CD4-positive, alpha-beta T cell treated with Interleukin-6 for 4 hours (primary cell): ENCODE data around the gene PRDM4.

ENCODE experiments used
- DNase-seq: peaks from one replicate; pipeline ENCODE4 v3.0.0-alpha.2; 2020; ENCODE audit warnings: mixed read lengths

The PRDM4 gene

DNA sequence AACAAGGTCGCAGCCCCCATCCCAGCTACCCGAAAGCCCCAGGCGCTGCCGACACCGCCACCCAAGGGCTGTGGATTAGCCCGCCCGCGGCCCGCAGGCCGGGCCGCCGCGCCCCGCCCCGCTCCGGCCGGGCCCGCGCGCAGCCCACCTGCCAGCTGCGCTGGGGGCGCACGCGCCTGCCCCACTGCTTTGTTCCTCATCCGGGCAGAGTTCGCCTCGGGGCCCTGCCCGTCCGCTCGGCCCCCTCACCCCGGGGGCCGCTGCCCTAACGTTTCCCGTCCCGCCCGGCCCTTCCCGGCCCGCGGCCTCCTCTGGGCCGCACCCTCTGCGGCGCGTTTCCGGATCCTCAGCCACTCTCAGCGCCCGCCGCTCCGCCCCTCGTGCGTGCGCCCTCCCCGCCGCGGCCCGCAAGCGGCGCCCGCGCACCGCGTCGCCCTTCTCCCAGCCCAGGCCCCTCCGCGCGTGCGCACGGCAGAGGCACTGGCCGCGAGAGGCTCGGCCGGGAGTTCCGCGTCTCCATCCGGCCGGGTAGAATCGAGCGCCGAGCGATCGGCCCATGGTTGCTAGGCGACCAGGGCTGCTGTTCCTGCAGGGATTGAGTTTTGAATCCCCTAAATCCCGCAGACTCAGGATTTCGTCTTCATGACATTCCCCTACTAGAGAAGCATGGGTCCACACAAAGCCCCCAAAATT, at the start of gene PRDM4:
Gene PRDM4, minus strand, starts transcription at position 329 of the 693 bp plus-strand sequence. CDS start 622 bp downstream, outside the sequence.
- peak; percentile 92 for DNase-seq

DNA sequence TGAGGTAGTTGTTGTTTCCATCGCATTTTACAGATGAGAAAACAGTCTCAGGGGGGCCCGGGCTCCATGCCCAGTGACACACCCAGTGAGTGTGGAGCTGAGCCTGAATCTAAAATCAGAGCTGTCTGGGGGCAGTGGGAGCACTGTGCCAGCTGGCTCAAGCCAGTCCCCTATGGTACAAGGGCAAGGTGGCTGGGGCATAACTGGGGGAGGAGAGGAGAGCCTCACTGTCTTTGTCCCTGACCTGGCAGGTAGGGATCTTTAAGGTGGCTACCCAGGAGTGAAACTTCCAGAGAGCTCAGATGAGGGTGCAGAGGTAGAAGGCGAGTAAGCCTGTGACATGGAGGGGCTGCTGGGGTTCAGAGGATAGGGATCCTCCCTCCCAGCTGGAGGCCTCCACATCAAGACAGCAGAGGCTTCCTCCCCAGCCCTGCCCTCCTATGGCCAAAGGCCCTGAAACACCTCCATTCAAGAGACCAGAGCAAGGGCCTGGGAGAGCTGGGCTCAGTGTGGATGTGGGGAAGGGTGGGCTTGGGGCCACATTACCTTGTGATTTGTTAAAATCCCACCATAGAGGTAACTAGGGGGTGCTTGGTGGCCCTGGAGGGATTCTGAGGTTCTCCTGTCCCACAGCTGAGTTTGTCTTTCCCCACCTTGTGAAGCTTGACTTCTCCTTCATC, 46.7 kb upstream of the PRDM4 start:
- DNase-seq: no peak

DNA sequence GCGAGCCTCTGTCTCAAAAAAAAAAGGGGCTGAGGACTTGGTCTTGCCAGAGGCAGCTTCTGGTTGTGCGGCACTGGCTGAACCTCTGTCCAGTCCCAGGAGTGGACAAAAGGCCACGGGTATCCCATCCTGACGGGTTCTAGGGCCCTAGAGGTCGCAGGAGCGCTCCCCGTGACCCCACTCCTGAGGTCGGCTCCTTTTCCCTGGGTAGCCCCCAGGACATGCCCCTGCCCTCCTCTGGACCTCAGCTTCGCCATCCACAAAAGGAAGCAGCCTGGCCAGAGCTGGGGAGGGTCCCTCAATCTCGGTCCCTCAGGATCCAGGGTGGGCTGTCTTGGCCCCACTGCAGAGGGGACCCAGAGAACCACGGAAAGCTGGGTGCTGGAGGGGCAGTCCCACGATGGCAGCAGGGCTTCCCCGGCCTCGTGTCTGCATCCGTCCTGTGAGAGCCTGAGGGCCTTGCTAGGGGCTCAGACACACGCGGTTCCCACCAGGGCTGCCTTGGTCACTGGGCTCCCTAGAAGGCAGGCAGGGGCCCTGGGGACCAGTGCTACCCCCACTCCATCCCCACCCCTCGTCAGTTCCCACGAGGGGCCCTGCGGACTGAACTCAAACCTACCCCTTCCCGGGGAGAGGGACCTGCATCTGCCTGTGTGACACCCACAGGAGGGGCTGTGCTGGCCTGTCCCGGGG, 44.7 kb upstream of the PRDM4 start:
- DNase-seq: no peak

DNA sequence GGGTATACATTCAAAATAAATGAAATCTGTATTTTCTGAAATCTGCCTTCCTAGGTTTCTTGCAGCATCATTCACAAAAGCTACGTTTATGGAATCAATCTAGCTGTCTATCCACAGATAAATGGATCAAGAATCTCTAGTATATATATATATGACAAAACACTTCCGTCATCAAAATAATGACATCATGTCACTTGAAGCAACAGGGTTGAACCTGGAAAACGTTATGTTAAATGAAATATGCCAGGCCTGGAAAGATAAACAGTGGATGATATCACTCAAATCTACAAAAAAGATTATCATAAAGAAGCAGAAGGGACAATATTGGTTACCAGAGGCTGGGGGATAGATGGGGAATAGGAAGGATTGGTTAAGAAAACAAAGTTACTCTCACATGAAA, 42.2 kb upstream of the PRDM4 start:
- no peak for DNase-seq

DNA sequence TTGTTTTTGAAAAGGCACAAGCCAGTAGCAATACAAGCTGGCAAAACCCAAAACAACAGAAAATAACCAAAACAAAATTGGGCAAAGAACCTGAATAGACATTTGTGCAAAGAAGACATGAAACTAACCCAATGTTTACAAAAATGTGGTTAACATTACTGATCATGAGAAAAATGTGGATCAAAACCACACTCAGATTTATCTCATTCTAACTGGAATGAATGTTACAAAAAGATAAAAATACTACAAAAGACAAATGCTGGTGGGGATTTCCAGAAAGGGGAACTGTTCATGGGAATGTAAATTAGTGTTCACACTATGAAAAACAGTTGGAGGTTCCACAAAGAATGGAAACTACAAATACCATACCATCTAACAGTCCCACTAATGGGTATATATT, 40.2 kb upstream of the PRDM4 start:
- no peak for DNase-seq

GRCh38 chr12:107798580-107798979, 37.6 kb upstream of the PRDM4 start:
- DNase-seq: no peak

DNA sequence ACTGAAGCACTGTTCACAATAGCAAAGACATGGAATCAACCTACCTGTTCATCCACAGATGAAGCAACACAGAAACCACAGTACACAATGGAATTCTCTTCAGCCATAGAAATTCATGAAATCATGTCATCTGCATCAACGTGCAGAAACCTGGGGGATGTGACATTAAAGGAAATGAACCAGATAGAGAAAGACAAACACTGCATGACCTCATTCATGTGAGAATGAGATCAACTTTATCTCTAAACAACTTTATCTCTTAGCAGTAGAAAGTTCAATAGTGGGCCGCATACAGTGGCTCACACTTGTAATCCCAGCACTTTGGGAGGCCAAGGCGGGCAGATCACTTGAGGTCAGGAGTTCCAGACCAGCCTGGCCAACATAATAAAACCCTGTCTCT, 33.5 kb upstream of the PRDM4 start:
- DNase-seq: no peak

DNA sequence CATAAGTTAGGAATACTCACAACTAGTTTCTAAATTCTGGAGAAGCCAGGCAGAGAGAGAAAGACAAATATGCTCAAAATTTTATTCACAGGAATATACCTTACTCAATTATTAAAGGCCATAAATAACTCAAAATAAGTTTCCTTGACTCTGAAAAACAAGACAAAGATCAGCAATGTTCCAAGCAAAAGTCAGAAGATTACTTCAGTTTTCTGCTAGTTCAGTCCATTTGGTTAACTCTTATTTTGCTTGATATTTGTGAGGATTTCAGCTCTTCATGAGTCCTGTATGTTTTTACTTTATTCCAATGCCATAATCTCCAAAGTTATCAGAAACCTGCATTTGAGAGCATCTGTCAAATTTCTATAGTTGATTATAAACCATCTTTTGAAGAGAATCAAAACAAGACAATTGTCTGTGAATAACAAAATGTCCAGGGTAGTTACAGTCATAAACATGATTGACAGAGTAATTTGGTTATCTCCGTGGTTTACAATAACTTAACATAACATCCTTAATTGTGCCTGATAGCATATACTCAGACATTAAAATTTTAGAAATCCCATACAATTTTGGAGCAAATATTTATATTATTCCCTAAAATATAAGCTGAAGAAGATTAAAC, 30.6 kb upstream of the PRDM4 start:
- DNase-seq: no peak

DNA sequence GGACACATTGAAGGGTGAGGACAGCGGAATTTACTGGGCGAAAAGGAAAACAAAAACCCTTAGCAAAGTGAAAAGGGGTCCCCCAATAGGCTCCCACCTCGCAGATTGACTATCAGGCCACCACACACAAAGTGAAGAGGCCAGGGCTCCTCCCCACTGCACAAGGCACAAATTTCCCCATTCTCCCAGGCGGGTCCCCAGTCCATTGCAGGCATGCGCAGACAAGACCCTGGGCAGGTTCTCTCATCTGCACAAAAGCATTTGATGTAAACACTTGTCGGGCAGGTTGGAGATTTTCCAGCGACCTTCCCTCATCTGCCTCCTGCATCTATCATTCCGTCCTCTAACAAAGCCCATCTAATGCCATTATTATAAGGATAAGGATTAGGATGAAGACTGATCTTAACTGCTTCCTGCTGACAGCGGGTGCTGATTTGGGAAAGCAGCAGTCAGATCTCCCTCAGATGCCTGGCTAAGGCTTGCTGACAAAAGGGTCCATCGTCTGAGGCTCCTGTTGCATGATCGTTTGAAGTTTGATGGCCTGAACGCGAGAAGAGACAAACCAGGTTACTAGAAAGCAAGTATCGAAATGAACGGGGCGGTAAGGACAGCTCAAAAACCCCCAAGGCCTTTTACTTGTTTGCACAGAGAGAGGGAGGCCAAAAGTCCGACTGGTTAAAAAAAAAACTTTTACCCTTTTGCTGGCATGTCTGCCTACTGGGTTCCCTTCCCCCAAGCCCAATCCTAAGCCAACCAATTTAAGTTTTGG, 27.9 kb upstream of the PRDM4 start:
- DNase-seq: no peak

DNA sequence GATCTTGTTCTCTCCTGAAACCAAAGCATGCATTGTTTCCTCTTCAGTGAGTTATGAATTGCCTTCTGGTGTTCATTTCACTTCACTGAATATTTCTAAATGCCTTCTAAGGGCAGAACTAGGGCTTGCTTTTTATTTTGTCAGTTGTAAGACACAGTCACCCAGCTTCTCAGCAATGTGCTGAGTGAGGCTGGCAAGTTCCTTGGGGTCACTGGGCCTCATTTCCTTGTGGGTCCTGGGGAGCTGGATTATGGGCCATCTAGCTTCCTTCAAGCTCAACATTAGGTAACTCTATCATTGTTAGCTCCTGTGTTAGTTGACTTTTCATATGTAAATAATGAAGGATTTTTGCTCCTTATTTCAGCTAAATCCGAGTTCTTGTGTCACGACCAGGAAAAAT, 27.3 kb upstream of the PRDM4 start:
- DNase-seq: no peak

DNA sequence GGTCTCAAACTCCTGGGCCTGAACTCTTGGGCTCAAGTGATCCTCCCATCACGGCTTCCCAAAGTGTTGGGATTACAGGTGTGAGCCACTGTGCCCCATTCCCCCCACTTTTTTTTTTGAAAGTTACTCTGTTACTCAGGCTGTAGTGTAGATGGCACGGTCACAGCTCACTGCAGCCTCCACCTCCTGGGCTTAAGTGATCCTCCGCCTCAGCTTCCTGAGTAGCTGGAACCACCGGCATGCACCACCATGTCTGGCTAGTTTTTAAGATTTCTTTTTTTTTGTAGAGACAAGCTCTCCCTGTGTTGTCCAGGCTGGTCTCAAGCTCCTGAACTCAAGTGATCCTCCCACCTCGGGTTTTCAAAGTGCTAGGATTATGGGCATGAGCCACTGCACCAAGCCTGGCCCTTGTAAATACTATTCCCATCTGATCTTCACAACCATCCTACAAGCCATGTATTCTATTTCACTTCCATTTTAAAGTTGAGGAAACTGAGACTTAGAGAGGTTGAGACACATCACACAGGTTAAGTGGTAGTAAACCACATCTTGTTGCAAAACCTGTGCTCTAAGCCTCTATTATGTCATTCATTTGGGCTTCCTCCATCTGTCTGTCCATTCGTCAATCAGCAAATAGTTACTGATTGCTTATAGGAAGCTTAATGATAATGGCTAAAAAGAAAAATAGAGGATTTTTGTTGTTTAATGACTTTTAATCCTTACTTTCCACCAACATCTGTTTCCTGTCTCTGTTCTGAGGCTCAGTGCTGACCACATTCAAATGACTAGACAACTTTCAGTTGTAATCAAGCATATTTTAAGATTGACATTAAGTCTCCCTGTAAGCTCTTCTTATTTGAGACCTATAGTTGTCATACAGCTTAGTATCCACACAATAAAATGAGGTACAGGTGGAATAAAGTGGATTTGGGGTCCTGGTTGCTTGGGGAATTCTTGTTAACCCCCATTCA, 22.8 kb upstream of the PRDM4 start:
- no peak for DNase-seq

- no peak for DNase-seq
Observed at GRCh38 chr12:107782067-107782466, 21.1 kb upstream of the PRDM4 start.

- no peak for DNase-seq
Observed at GRCh38 chr12:107780298-107780697, 19.4 kb upstream of the PRDM4 start.

DNA sequence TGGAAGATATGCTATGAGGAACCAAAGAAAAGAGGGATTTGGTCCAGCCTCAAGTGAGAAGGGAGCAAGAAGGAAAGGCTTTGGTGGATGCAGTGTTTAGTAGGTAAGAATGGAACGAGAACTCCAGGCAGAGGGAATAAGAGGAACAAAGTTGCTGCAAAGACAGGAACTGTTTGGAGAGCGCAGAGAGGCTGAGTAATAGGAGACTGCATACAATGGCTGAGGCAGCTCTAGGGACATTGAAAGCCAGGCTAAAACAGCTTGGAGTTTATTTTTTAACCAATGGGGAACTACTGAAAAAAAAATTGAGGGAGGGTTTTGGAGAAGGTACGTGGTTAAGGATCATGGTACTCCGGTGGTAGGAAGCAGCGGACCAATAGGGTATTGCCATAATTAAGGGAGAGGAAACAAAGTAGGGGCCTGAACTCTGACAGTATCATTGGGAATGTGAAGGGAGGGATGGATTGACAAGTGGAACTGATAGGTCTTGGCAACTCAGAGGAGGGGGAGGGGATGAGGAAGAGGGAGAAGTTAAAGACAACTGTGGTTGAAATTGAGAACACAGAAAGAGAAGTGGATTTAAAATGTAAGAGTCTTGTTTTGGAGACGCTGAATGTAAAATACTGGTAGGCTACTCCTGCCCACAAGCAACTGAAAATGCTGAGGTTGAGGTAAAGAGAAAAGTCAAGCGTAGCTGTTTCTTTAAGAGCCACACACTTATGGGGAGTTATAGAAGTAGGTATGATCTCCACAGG, 18.3 kb upstream of the PRDM4 start:
- no peak for DNase-seq

DNA sequence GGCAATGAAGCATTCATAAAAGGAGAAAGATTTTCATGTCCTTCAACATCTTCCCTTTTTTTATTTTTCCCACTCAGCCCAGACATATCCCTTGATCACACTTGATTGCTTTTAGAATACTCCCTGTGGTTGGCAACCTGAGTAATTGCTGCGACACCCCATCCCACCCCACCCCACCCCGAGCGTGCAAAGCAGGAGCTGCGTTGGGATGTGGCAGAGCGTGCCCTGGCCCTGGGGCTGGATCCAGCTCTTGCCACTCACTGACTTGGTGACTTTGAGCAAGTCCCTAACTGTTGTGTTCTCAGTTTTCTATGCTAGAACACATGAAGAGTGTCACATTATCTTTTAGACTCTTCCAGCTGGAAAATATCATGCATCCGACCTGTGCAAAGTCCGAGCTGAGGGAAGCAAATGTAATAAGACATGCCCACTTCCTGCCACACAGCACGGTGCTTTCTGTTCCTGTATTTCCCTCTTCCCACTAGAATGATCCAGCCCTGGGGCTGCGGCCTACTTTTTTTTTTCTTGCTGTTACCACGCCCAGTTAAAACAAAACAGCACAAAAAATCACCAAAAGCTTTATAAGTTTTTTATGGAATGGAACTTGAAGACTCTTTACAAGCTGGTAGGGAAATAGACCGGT, 17.6 kb upstream of the PRDM4 start:
- no peak for DNase-seq

DNA sequence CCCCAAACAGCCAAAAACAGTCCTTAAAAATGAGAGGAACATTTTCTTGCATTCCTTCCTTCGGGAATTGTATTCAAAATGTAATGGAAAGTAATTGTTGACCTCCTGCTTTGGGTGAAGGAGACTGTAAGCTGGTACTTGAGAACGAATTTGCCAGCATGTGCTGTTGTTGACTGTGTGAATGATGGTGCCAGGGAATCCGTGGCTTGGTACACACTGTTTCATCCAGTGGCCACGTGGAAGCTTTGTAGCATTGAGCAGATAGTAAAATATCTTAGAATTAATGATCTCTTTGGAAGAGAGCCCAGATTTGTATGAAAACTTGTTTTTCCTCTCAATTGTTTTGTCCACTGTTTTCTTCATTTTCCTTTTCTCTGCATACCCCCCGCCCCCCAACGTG, 15.2 kb upstream of the PRDM4 start:
- DNase-seq: no peak

- DNase-seq: no peak
Observed at GRCh38 chr12:107775093-107775721, 14.3 kb upstream of the PRDM4 start.

GRCh38 chr12:107774349-107775029, 13.6 kb upstream of the PRDM4 start, which contains the start of gene ASCL4:
Gene ASCL4, plus strand, starts transcription at chr12:107774704. Its CDS starts 515 bp downstream, at chr12:107775219.
- no peak for DNase-seq

GRCh38 chr12:107767466-107767865, 6.5 kb upstream of the PRDM4 start:
- no peak for DNase-seq
